Endometrial microvascular endothelial cells (primary cell): ENCODE results near the gene OTOA. TPM values are rescaled to one million over a fixed set of nuclear protein-coding genes. Genes with fewer than 3 reads are reported as not detected.
"Not testable (repeated sequence)": the region's sequence is repeated elsewhere in the genome, so short reads cannot be mapped to it uniquely, and the experiment has no call there.

Experiments
- in situ Hi-C: cut with HindIII; loops from 2 replicates; pipeline ENCODE4 v1.10.0; 2017; ENCODE audit warnings: low sequenced_read_pairs, low pct_unique_long_range_greater_than_20kb; ENCODE audit errors: inconsistent ontology term
- total RNA-seq: library from RNA; depleted of rRNA; stranded (reverse); fragments of >200 nt; gene quantifications from one replicate; pipeline ENCODE4 v1.2.3, GENCODE V29; 2015; ENCODE audit errors: inconsistent ontology term

The OTOA gene
- total RNA-seq, 1 donor from 2014 or later = not detected

DNA sequence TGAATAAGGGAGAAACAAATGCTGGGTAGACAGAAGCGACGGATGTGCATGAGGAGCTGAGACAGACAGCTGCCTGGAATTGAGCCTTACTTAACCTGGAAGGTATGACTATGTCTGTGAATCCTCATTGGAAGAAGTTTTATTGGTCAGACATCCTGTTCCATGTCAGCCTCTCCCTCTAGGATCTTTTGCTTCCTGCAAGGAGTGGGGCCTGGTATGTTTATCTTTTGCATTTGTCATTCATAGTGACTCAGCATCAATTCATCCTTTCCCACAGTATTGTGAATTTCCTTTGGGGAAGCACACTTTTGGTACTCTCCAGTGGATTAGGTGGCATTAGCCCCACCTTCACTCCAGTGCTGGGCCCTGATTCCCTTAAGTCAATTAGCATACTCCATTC lies 105.5 kb downstream of the OTOA start:
- in situ Hi-C loops = not testable (repeated sequence)

DNA sequence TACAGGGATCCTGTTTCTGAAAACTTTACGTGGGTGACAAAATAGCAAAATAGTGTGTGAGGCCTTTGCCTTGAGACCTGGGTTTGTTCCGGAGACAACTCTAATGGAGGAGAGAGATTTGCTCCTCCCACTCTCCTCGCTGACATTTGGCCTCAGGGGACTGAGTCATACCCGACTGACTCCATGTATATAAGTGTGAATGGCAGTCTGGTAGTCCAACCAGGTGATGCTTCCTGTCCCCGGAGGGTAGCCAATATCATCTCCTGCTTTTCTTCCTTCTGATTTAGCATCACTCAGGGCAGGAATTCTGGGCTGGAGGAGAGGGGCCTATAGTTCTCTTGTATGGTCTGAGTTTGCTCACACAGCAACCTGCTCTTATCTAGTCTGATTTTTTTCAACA lies 106.8 kb downstream of the OTOA start:
- in situ Hi-C loops = not testable (repeated sequence)

DNA sequence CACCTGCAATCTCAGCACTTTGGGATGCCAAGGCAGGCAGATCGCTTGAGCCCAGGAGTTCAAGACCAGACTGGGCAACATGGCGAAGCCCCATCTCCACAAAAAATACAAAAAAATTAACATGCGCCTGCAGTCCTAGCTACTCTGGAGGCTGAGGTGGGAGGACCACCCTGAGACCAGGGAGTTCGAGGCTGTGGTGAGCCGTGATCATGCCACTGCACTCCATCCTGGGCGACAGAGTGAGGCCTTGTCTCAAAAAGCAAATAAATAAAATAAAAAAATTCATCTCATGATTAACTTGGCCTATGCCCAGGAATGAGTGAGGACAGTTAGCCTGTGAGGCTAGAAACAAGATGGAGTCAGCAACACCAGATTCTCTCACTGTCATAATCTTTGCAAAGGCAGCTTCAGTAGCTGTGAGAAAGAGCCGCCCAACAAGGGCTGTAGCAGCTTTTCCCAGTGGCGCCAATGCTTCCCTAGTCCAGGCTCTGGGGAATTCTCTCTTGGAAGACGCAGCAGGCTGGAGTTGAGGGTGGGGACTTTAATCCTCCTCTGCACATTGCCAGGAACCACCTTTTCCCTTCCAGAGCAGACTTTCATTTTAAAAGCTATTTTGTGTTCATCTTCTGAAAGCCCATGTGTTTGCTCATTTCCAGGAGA lies 108.9 kb downstream of the OTOA start:
- in situ Hi-C loops = not testable (repeated sequence)

DNA sequence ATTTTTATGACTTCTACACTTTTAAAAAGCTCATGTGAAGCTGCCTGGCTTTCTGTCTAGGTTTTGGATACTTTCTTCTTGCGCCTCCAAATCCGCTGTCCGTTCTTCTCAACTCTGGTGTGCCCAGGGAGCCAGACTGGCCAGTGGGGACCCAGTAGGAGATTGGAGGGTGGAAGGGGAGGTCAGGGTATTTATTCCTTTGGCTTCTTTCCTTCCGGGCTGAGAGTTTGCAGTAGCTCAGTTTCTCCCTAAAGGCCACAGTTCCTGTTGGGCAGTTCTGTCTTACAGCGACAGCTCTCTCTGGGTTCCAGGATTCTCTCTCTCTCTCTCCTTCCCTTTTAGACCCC lies 109.4 kb downstream of the OTOA start:
- in situ Hi-C loops = not testable (repeated sequence)

DNA sequence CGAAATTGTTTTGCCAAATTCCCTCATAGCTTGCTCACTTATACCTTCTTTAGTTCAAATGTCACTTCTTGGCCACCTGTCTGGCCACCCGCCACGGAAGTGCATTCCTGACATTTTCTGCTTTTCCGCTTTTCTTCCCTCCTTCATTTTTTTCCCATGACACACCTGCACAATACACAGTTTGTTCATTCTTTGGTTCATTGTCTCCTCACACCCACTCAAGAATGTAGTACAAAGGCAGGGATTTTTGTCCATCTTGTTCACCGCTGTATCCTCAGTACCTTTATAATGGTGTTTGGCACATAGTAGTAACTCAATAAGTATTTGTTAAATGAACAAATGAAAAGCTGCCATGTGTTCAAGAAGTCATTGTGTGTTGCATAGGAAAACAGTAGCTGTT lies 116.8 kb downstream of the OTOA start:
- in situ Hi-C loops = not testable (repeated sequence)

DNA sequence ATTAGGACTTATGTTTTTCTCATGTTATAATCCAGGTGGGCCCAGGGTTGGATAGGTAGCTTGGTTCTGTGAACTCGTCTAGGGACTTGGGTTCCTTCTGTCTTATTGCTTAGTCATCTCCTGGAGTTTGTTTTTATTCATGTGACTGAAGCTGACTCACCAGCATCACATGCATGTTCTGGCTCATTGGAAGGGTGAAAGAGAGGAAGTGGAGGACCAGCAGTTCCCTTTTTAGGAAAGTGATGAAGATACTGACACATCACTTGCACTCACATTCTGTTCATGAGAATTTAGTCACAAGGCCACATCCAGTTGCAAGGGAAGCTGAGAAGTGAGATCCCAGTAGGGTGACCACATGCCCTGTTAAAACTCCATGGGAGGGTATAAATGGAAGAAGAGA lies 126.7 kb downstream of the OTOA start:
- in situ Hi-C loops = not testable (repeated sequence)

DNA sequence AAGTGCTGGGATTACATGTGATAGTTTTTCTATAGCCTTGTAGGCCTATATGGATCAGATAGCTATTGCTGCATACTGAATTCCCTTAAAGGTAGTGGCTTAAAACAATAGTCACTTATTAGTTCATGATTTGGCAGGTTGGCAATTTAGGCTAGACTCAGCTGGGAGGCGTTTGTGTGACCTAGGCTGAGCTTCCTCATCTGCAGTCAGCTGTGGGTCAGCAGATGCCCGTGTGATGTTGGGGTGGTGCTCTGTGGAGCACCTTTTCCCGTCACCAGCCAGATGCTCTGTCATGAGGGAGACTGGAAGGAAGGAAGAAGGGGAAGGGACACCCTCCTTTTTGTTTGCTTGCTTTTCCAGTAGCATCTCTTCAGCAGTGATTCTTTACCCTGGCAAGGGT lies 129.5 kb downstream of the OTOA start:
- in situ Hi-C loops = not testable (repeated sequence)

DNA sequence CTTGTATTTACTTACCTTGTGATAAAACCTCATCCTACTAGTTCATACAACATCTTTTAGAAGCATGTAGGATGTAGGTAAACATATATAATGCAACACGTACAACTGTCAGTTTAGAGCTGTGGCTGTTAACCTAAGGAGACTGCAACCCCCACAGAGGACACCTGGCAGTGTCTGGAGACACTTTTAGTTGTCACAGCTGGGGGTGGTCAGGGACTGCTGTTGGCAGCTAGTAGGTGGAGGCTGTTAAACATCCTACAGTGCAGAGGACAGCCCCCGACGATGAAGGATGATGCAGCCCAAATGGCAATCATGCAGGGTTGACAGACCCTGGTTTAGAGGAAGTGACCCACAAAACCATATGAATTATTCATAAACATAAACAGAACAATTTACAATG lies 134.8 kb downstream of the OTOA start:
- in situ Hi-C loops = not testable (repeated sequence)

DNA sequence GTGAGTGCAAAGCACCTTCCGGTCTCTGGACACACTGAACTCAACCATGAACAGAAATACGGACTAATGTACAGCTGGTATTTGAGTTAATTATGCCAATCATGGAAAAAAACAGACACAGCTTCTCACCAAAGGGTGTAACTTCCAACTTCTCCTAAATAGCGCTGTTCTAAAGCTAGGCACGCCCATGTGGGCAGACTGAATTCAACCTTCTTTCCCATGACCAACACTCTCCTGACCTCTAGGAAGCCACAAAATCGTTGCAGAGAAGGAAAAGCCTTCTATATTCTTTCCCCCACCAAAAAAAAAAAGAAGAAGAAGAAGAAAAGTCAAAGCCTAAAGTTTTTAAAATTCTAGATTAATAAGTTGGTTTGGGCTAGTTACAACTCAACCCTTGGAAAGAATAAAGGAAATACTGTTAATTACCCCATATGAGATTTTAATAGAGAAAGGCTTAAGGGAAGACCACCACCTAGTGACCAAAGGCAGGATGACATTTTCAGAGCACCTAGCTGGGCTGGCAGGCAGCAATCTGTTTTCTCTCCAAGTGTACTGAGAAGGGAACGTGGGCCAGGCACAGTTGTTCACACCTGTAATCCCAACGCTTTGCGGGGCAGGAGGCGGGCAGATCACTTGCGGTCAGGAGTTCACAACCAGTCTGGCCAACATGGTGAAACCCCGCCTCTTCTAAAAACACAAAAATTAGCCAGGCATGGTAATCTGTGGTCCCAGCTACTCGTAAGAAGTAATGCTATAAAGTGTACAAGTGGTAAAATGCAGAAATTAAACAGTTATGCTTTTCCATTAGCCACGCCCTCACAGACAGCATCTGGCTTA lies 138.0 kb downstream of the OTOA start:
- in situ Hi-C loops = not testable (repeated sequence)

DNA sequence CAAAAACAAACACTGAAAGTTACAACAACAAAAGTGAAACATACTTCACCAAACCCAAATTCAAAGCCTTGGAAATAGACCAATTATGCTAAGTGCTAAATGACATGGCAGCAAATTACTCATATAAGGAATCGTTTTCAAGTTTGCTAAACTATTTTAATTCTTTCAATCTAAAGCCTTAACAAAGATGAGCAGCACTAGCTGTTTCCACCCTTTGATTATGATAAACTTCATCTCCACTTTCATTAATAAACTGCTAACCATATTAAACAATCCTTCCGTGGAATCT lies 138.6 kb downstream of the OTOA start:
- in situ Hi-C loops = not testable (repeated sequence)

Other genes with a start within 250 kb of the OTOA start
- gene METTL9, start 64.4 kb upstream of the OTOA start, total RNA-seq = 169 TPM
- not detected for gene IGSF6, start 11.4 kb upstream of the OTOA start, total RNA-seq
- gene NPIPB4, start 193.8 kb downstream of the OTOA start, total RNA-seq = 11.1 TPM